ENCODE measurements around the gene RCAN3. TPM values are rescaled to one million over a fixed set of nuclear protein-coding genes. Genes with fewer than 3 reads are reported as not detected.

RCAN3 gene
- total RNA-seq, 4 donors from 2014 or later: 25.6 to 37.9 (median 35.2) TPM

- H3K27me3 ChIP-seq: no peaks in the 10 kb centered on the region
- no peaks in the 10 kb centered on the region for H3K36me3 ChIP-seq
- no peak for DNase-seq
- no peaks in the 10 kb centered on the region for H3K9me3 ChIP-seq
- 50 to 75% methylated on average over 2 to 3 of the region's 3 CpGs for WGBS, 2 donors
- TF ChIP-seq CTCF (IDR thresholded peaks at IDR 0.05) (no peak), POLR2A (IDR thresholded peaks at IDR 0.05) (no peak)
- H3K4me1 ChIP-seq: peaks cover 5 to 12% of the 10 kb centered on the region in 2 donors
- no peak overlapping the region for H3K4me3 ChIP-seq (replicated peaks in 1 of 3)
- H3K27ac ChIP-seq: no peak overlapping the region
- intact Hi-C loops (cut with DNase I): no loop called here
Observed at GRCh38 chr1:24589200-24589599, 86.6 kb downstream of the RCAN3 start.

Other genes with a start within 250 kb of the RCAN3 start
- gene GRHL3, start 183.5 kb upstream of the RCAN3 start, total RNA-seq: under 1 TPM in 2 of 4 donors, not detected in 2; 0.11 to 0.27 TPM
- 1 to 10 TPM; 5.2 to 8.9 (median 7.0) TPM for gene STPG1, start 89.1 kb upstream of the RCAN3 start, total RNA-seq
- 100 to 1,000 TPM in 3 of 4 donors, 10 to 100 TPM in 1; 71.2 to 145 (median 121) TPM for gene NIPAL3, start 87.0 kb upstream of the RCAN3 start, total RNA-seq
- 1 to 10 TPM; 2.8 to 9.4 (median 7.3) TPM for gene NCMAP, start 53.3 kb downstream of the RCAN3 start, total RNA-seq
- 100 to 1,000 TPM in 3 of 4 donors, 10 to 100 TPM in 1; 89.6 to 137 (median 120) TPM for gene SRRM1, start 140.5 kb downstream of the RCAN3 start, total RNA-seq
- gene CLIC4, start 242.6 kb downstream of the RCAN3 start, total RNA-seq: 100 to 1,000 TPM in 2 of 4 donors, 10 to 100 TPM in 2; 53.0 to 151 (median 95.3) TPM

Data from thyroid gland (tissue), 4 donors.